Caco-2 (cell line): ENCODE results near the gene UNC79. TPM values are rescaled to one million over a fixed set of nuclear protein-coding genes. Genes with fewer than 3 reads are reported as not detected.

ENCODE experiments used
- BruUV-seq: library from RNA; stranded (reverse); fragments of 400-500 nt; replicated peaks from 2 replicates; lab custom pipeline; 2021; lab: Mats Ljungman, UMichigan
- CTCF ChIA-PET: fragments of 300-600 bp; sonication (Branson Sonifier 250); formaldehyde crosslinking; loops from one replicate; lab custom pipeline; 2022; ENCODE audit warnings: antibody characterized with exemption; lab: Charles Lee
- POLR2A ChIA-PET: fragments of 300-600 bp; sonication (Branson Sonifier 250); formaldehyde crosslinking; loops from one replicate; lab custom pipeline; 2022; ENCODE audit warnings: antibody characterized with exemption; lab: Charles Lee
- DNase-seq, 2 experiments: peaks; one replicate each; pipeline versions ENCODE4 v3.0.0 to v3.0.0-alpha.2; 2020 to 2022
- H3K27me3 ChIP-seq: replicated peaks from 2 replicates; pipeline ENCODE4 v1.6.0; 2011; ENCODE audit warnings: low read length; ENCODE audit not compliant: control insufficient read depth, insufficient read depth
- H3K36me3 ChIP-seq: 2 replicates; pipeline ENCODE4 v1.5.1; 2011; ENCODE audit warnings: low read length; ENCODE audit not compliant: control insufficient read depth, insufficient read depth
- H3K4me1 ChIP-seq: fragments of 250-450 bp; sonication (Bioruptor Pico); 2 replicates; pipeline ENCODE4 v1.5.1; 2020; ENCODE audit warnings: mild to moderate bottlenecking
- H3K4me3 ChIP-seq: 2 replicates; pipeline ENCODE4 v1.5.1; 2011; ENCODE audit warnings: low read depth, mild to moderate bottlenecking, control low read depth, low read length
- H3K9me3 ChIP-seq: fragments of 250-450 bp; sonication (Bioruptor Pico); 2 replicates; pipeline ENCODE4 v1.5.1; 2020; ENCODE audit warnings: mild to moderate bottlenecking, moderate library complexity
- H3K27ac Mint-ChIP-seq: one replicate; pipeline ENCODE4 v1.8.0; 2022; ENCODE audit warnings: mixed read lengths; ENCODE audit not compliant: unreplicated experiment
- H3K27me3 Mint-ChIP-seq: one replicate; pipeline ENCODE4 v1.8.0; 2022; ENCODE audit warnings: mixed read lengths; ENCODE audit not compliant: insufficient read depth, unreplicated experiment
- H3K36me3 Mint-ChIP-seq: one replicate; pipeline ENCODE4 v1.8.0; 2022; ENCODE audit warnings: mild to moderate bottlenecking, mixed read lengths; ENCODE audit not compliant: insufficient read depth, unreplicated experiment
- H3K4me1 Mint-ChIP-seq: one replicate; pipeline ENCODE4 v1.8.0; 2022; ENCODE audit warnings: low read depth, mixed read lengths; ENCODE audit not compliant: unreplicated experiment
- H3K4me3 Mint-ChIP-seq: one replicate; pipeline ENCODE4 v1.8.0; 2022; ENCODE audit warnings: mild to moderate bottlenecking, moderate library complexity, mixed read lengths; ENCODE audit not compliant: unreplicated experiment
- H3K9me3 Mint-ChIP-seq: one replicate; pipeline ENCODE4 v1.8.0; 2022; ENCODE audit warnings: mixed read lengths; ENCODE audit not compliant: unreplicated experiment
- CTCF ChIP-seq, 2 experiments: fragments of 200-600 bp in 1 of 2; IDR thresholded peaks; 1 replicate in 1 of 2; 2 replicates in 1 of 2; pipeline versions ENCODE4 v1.5.1 to v1.8.0; 2011 to 2022; ENCODE audit warnings: antibody characterized with exemption in 1 of 2, control low read depth in 1 of 2, inconsistent platforms in 1 of 2, low read depth in 1 of 2, low read length in 1 of 2, mild to moderate bottlenecking in 1 of 2, moderate library complexity in 1 of 2; ENCODE audit not compliant: insufficient read depth in 1 of 2, severe bottlenecking in 1 of 2, unreplicated experiment in 1 of 2
- intact Hi-C: fragments of 100-400 bp; cut with micrococcal nuclease; formaldehyde crosslinking; loops from one replicate; pipeline ENCODE4 v1.10.0; 2022; ENCODE audit not compliant: unreplicated experiment
- total RNA-seq: library from RNA; stranded (reverse); gene quantifications from 2 replicates; pipeline ENCODE4 v1.2.3, GENCODE V29; 2022

Gene UNC79
- total RNA-seq, 1 experiment from 2014 or later, result 0.07 TPM

- Mint-ChIP-seq H3K27ac (no peak overlapping the region), H3K36me3 (no peaks in the 10 kb centered on the region), H3K4me1 (no peaks in the 10 kb centered on the region), H3K4me3 (no peak overlapping the region), H3K9me3 (peaks cover 9% of the 10 kb centered on the region), H3K27me3 (peaks cover 16% of the 10 kb centered on the region)
- Histone ChIP-seq H3K4me3 (no peak overlapping the region), H3K27me3 (no peaks in the 10 kb centered on the region), H3K36me3 (no peaks in the 10 kb centered on the region), H3K4me1 (no peaks in the 10 kb centered on the region), H3K9me3 (no peaks in the 10 kb centered on the region)
- intact Hi-C loops, result no loop called here
- no peak for TF ChIP-seq CTCF (IDR thresholded peaks at IDR 0.05; ENCODE audit: insufficient read depth in 1 of 2, low read depth in 1 of 2, low read length in 1 of 2, severe bottlenecking in 1 of 2, unreplicated experiment in 1 of 2)
- ChIA-PET CTCF (no interaction called here), POLR2A (no interaction called here)
- DNase-seq, result no peak
- BruUV-seq, result no TSS peak
Measured at GRCh38 chr14:93527203-93527607, 96.5 kb downstream of the UNC79 start.

GRCh38 chr14:93528884-93529558 lies 98.3 kb downstream of the UNC79 start:
- Histone ChIP-seq H3K36me3 (no peaks in the 10 kb centered on the region), H3K4me1 (no peaks in the 10 kb centered on the region), H3K4me3 (no peak overlapping the region), H3K27me3 (no peaks in the 10 kb centered on the region), H3K9me3 (no peaks in the 10 kb centered on the region)
- POLR2A ChIA-PET, result no interaction called here
- no TSS peak for BruUV-seq
- Mint-ChIP-seq H3K4me3 (no peak overlapping the region), H3K27me3 (peaks cover 16% of the 10 kb centered on the region), H3K36me3 (no peaks in the 10 kb centered on the region), H3K4me1 (no peaks in the 10 kb centered on the region), H3K9me3 (no peaks in the 10 kb centered on the region), H3K27ac (no peak overlapping the region)
- DNase-seq, result no peak
- TF ChIP-seq CTCF (IDR thresholded peaks at IDR 0.05; ENCODE audit: insufficient read depth in 1 of 2, low read depth in 1 of 2, low read length in 1 of 2, severe bottlenecking in 1 of 2, unreplicated experiment in 1 of 2), result no peak
- intact Hi-C loops, result no loop called here
- CTCF ChIA-PET, result no interaction called here

- POLR2A ChIA-PET, result no interaction called here
- H3K27ac Mint-ChIP-seq, result no peak overlapping the region
- no peak overlapping the region for H3K4me3 ChIP-seq
Measured at GRCh38 chr14:93531644-93532043, 100.9 kb downstream of the UNC79 start.

More at GRCh38 chr14:93531644-93532043, 100.9 kb downstream of the UNC79 start:
- H3K36me3 ChIP-seq, result no peaks in the 10 kb centered on the region
- CTCF ChIA-PET, result no interaction called here
- intact Hi-C loops, result no loop called here
- H3K27me3 Mint-ChIP-seq, result peaks cover 20% of the 10 kb centered on the region
- no peaks in the 10 kb centered on the region for H3K9me3 Mint-ChIP-seq
- H3K4me1 Mint-ChIP-seq, result no peaks in the 10 kb centered on the region
- no peak for DNase-seq
- no peaks in the 10 kb centered on the region for H3K27me3 ChIP-seq
- no peak overlapping the region for H3K4me3 Mint-ChIP-seq
- no TSS peak for BruUV-seq
- H3K36me3 Mint-ChIP-seq, result no peaks in the 10 kb centered on the region
- TF ChIP-seq CTCF (IDR thresholded peaks at IDR 0.05; ENCODE audit: insufficient read depth in 1 of 2, low read depth in 1 of 2, low read length in 1 of 2, severe bottlenecking in 1 of 2, unreplicated experiment in 1 of 2), result no peak
- H3K9me3 ChIP-seq, result no peaks in the 10 kb centered on the region
- no peaks in the 10 kb centered on the region for H3K4me1 ChIP-seq
